HG03378 (cell line): ENCODE data around the gene RBMS3.

Source experiments
- ATAC-seq: cut with Tn5 transposase; IDR thresholded peaks from one replicate; pipeline ENCODE4 v1.9.1; 2021; ENCODE audit warnings: mild to moderate bottlenecking, moderate library complexity; ENCODE audit not compliant: unreplicated experiment

RBMS3 gene

GRCh38 chr3:29275309-29275708, 5.6 kb upstream of the RBMS3 start:
- no peak for ATAC-seq

- no peak for ATAC-seq
These were observed 3.6 kb upstream of the RBMS3 start for GRCh38 chr3:29277249-29277648.

- ATAC-seq = no peak
These were observed 1.6 kb upstream of the RBMS3 start for GRCh38 chr3:29279286-29279685.

GRCh38 chr3:29279806-29280205, 1.1 kb upstream of the RBMS3 start:
- no peak for ATAC-seq

GRCh38 chr3:29281094-29281343, 148 bp downstream of the RBMS3 start:
- no peak for ATAC-seq

GRCh38 chr3:29281344-29282241, 722 bp downstream of the RBMS3 start:
- peak; percentile 78 for ATAC-seq

- ATAC-seq = no peak
These were observed 1.8 kb downstream of the RBMS3 start for GRCh38 chr3:29282427-29283230.

- no peak for ATAC-seq
These were observed 2.6 kb downstream of the RBMS3 start for GRCh38 chr3:29283231-29284119.

- no peak for ATAC-seq
These were observed 3.6 kb downstream of the RBMS3 start for GRCh38 chr3:29284497-29284896.

GRCh38 chr3:29285471-29286071, 4.7 kb downstream of the RBMS3 start:
- ATAC-seq = no peak

- no peak for ATAC-seq
These were observed 5.8 kb downstream of the RBMS3 start for GRCh38 chr3:29286478-29287240.

GRCh38 chr3:29290596-29290995, 9.7 kb downstream of the RBMS3 start:
- ATAC-seq = no peak

- no peak for ATAC-seq
These were observed 10.6 kb downstream of the RBMS3 start for GRCh38 chr3:29291260-29291981.

- no peak for ATAC-seq
These were observed 11.1 kb downstream of the RBMS3 start for GRCh38 chr3:29291982-29292363.

- ATAC-seq = no peak
These were observed 12.6 kb downstream of the RBMS3 start for GRCh38 chr3:29293421-29293820.

GRCh38 chr3:29297998-29298397, 17.1 kb downstream of the RBMS3 start:
- no peak for ATAC-seq

GRCh38 chr3:29301332-29302019, 20.6 kb downstream of the RBMS3 start:
- ATAC-seq = no peak

- no peak for ATAC-seq
These were observed 21.7 kb downstream of the RBMS3 start for GRCh38 chr3:29302619-29303018.

- no peak for ATAC-seq
These were observed 26.4 kb downstream of the RBMS3 start for GRCh38 chr3:29307295-29307694.
